ENCODE measurements around the gene ACBD5. TPM values are rescaled to one million over a fixed set of nuclear protein-coding genes. Genes with fewer than 3 reads are reported as not detected.

ACBD5 gene
- total RNA-seq, 2 donors from 2014 or later, result 11.1 to 16.8 TPM

DNA sequence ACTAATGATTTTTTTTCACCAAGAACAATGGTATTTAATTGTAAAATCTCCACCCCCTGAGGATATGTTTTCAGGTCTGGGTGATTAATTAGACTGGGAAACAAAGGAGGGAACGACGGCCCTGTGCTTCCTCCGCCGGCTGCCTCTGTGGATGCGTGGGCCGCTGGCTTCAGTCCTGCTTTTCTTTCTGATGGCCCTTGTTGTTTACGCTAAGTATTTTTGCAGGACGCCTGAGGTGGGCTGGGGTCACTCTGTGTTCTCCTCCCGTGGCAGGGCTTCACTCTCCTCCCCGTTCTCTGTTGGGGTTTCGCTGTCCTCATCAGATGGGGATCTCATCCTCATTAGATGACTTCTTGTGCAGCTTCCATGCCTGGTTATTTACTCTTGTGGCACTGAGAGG, 5.2 kb upstream of the ACBD5 start:
- H3K4me1 ChIP-seq (ENCODE audit: control insufficient read depth in 1 of 2, low read depth in 2 of 2), result peaks cover 7 to 18% of the 10 kb centered on the region in 2 donors
- H3K9me3 ChIP-seq, result no peaks in the 10 kb centered on the region
- no peak overlapping the region for H3K4me3 ChIP-seq
- DNase-seq (ENCODE audit: low spot score) (no peak), ATAC-seq (ENCODE audit: insufficient number of reproducible peaks, low FRiP score, low read depth) (no peak)
- no peaks in the 10 kb centered on the region for H3K27me3 ChIP-seq (replicated peaks; ENCODE audit: insufficient read depth)
- TF ChIP-seq, protein P1, sequence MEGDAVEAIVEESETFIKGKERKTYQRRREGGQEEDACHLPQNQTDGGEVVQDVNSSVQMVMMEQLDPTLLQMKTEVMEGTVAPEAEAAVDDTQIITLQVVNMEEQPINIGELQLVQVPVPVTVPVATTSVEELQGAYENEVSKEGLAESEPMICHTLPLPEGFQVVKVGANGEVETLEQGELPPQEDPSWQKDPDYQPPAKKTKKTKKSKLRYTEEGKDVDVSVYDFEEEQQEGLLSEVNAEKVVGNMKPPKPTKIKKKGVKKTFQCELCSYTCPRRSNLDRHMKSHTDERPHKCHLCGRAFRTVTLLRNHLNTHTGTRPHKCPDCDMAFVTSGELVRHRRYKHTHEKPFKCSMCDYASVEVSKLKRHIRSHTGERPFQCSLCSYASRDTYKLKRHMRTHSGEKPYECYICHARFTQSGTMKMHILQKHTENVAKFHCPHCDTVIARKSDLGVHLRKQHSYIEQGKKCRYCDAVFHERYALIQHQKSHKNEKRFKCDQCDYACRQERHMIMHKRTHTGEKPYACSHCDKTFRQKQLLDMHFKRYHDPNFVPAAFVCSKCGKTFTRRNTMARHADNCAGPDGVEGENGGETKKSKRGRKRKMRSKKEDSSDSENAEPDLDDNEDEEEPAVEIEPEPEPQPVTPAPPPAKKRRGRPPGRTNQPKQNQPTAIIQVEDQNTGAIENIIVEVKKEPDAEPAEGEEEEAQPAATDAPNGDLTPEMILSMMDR (IDR thresholded peaks at IDR 0.05), result no peak
- no peak overlapping the region for H3K27ac ChIP-seq
- no peaks in the 10 kb centered on the region for H3K36me3 ChIP-seq

DNA sequence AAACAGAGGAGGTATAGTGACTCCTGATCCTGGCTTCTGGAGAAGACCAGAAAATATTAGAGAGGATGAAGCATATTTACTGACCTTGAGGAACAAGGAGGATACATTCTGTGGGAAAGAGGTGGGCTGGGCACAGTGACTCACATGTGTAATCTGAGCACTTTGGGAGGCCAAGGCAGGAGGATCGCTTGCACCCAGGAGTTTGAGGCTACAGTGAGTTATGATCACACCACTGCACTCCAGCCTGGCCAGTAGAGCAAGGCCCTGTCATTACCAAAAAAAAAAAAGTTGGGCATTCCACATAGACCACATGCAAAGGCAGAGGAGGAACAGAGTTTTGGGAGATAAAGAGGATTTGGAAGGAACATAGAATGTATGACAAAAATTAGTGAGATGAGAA, 4.4 kb upstream of the ACBD5 start:
- Histone ChIP-seq H3K36me3 (no peaks in the 10 kb centered on the region), H3K27me3 (replicated peaks; ENCODE audit: insufficient read depth) (no peaks in the 10 kb centered on the region), H3K27ac (no peak overlapping the region), H3K4me1 (ENCODE audit: control insufficient read depth in 1 of 2, low read depth in 2 of 2) (peaks cover 7 to 18% of the 10 kb centered on the region in 2 donors), H3K9me3 (no peaks in the 10 kb centered on the region), H3K4me3 (no peak overlapping the region)
- TF ChIP-seq, protein P1 (IDR thresholded peaks at IDR 0.05), result no peak
- ATAC-seq (ENCODE audit: insufficient number of reproducible peaks, low FRiP score, low read depth) (no peak), DNase-seq (ENCODE audit: low spot score) (no peak)

DNA sequence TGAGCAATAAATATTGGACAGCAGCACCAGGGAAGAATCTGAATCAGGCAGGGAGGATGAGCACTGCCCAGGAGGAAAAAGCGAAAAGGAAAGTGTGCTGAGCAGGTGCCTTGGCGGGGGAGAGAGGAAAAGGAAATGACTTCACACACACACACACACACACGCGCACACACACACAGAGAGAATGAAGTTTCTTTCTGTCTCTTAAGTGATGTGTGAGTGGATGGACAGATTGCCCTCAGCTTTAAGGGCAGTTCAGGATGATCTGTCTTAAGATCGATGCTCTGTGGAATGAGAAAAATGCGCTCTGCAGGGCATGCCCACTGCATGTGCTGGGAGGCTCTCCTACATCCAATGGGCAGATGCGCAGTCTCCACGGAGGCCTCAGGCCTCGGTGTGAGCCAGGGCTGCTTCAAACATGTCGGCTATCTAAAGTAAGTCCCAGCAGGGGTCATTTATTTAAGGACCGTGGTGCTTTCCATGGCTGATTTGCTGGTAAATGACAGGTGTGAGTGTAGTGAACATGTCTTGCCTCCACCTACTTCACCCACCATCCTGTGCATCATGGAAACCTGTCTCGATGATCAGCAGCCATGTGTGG, 2.5 kb upstream of the ACBD5 start:
- H3K9me3 ChIP-seq, result no peaks in the 10 kb centered on the region
- H3K27me3 ChIP-seq (replicated peaks; ENCODE audit: insufficient read depth), result no peaks in the 10 kb centered on the region
- no peak for ATAC-seq (ENCODE audit: insufficient number of reproducible peaks, low FRiP score, low read depth)
- no peaks in the 10 kb centered on the region for H3K36me3 ChIP-seq
- TF ChIP-seq, protein P1 (IDR thresholded peaks at IDR 0.05), result no peak
- DNase-seq (ENCODE audit: low spot score), result no peak
- peaks cover 17 to 23% of the 10 kb centered on the region in 2 donors for H3K4me1 ChIP-seq (ENCODE audit: control insufficient read depth in 1 of 2, low read depth in 2 of 2)
- H3K4me3 ChIP-seq, result peak overlapping the region; percentile 78
- peak overlapping the region; percentile 97 for H3K27ac ChIP-seq

DNA sequence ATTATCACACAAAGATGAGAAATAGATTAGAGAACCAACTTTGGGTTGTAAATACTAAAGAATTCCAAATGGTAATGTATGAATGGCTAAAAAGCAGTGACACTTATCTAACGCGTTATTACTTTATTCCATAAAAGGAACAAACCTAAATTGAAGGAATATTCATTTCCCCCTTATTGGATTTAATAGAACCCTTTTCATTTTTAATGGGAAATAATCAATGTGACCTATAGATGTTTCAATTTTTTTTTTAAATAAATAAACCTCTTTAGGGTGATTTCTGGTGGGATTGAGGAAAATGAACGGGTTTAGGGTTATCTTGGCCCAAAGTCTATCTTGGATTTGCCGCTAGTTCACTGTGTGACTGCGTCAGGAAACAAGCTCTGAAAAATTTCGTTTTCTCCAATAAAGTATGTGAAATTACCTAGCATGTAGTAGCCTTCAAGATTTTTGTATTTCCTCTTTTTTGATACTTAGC, 1.9 kb upstream of the ACBD5 start:
- DNase-seq (ENCODE audit: low spot score) (no peak), ATAC-seq (ENCODE audit: insufficient number of reproducible peaks, low FRiP score, low read depth) (no peak)
- Histone ChIP-seq H3K4me1 (ENCODE audit: control insufficient read depth in 1 of 2, low read depth in 2 of 2) (peaks cover 17 to 23% of the 10 kb centered on the region in 2 donors), H3K36me3 (no peaks in the 10 kb centered on the region), H3K27me3 (replicated peaks; ENCODE audit: insufficient read depth) (no peaks in the 10 kb centered on the region), H3K9me3 (no peaks in the 10 kb centered on the region), H3K4me3 (peak overlapping the region; percentile 78), H3K27ac (peak overlapping the region; percentile 97)
- TF ChIP-seq, protein P1 (IDR thresholded peaks at IDR 0.05), result no peak

DNA sequence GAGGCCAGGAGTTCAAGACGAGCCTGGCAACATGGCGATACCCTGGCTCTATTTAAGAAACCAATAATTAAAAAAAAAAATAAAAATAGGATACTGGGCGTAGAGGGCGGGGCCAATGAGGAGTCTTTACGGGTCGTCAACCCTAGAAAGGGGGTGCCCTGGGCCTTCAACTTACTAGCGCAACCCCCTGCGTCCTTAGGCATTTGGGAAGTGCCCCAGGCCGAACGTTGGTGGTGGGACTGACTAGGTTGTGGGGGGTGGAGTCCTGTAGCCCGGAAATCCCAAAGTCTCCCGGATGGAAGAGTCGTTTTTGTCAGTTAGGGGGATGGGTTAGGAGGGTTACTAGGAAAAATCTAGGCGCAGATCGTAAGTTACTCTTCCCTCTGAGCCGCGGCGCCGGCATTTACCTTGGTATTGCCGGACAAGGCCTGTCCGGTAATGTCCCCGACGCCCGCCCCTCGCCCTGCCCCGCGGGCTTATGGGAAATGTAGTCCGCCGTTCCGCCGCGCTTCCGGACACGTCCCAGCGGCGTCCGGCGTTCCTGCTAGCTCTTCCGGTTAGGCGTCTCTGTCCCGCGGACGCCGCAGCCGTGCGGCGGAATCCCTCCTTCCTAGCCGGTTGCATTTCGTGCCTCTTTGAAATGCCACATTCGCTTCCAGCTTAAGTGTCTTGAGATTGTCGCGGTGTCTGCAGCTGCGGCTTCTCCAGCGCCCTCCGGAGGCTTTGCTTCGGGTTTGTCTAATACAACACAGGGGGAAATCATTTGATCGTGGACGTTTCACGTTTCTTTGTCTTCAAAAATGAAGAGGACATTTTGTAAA, 1.3 kb upstream of the ACBD5 start:
- no peaks in the 10 kb centered on the region for H3K27me3 ChIP-seq (replicated peaks; ENCODE audit: insufficient read depth)
- peaks cover 17 to 23% of the 10 kb centered on the region in 2 donors for H3K4me1 ChIP-seq (ENCODE audit: control insufficient read depth in 1 of 2, low read depth in 2 of 2)
- TF ChIP-seq, protein P1 (IDR thresholded peaks at IDR 0.05), result peak; percentile 41
- ATAC-seq (ENCODE audit: insufficient number of reproducible peaks, low FRiP score, low read depth) (peak; percentile 84), DNase-seq (ENCODE audit: low spot score) (peak; percentile 55)
- peak overlapping the region; percentile 78 for H3K4me3 ChIP-seq
- H3K27ac ChIP-seq, result peak overlapping the region; percentile 97
- H3K36me3 ChIP-seq, result no peaks in the 10 kb centered on the region
- no peaks in the 10 kb centered on the region for H3K9me3 ChIP-seq

Data from thoracic aorta (tissue), 2 donors.